ENCODE data around the gene OSBPL6. TPM values are rescaled to one million over a fixed set of nuclear protein-coding genes. Genes with fewer than 3 reads are reported as not detected.

The OSBPL6 gene
- total and polyA plus RNA-seq, 9 of the 15 experiments (the other 6 are each of a cell fraction or from before 2014, with no cell fraction given) = 3.4 to 12.7 (median 9.3) TPM

- TF ChIP-seq ZNF146 (CRISPR knock-in tag; IDR thresholded peaks at IDR 0.05; ENCODE audit: unreplicated experiment) (no peak), PCBP2 (IDR thresholded peaks at IDR 0.05; ENCODE audit: low read depth, low read length, poor library complexity, severe bottlenecking) (no peak), JUND (IDR thresholded peaks at IDR 0.05; ENCODE audit: borderline replicate concordance, low read depth, low read length) (no peak), JUND (tag; IDR thresholded peaks at IDR 0.05; ENCODE audit: borderline replicate concordance, low read depth, low read length) (no peak)
Measured at GRCh38 chr2:178238750-178239149, 44.4 kb downstream of the OSBPL6 start (continued).

GRCh38 chr2:178241844-178242551 is 47.7 kb downstream of the OSBPL6 start:
- Histone ChIP-seq H4K20me1 (replicated peaks; ENCODE audit: control insufficient read depth, insufficient read depth, low read length) (no peaks in the 10 kb centered on the region), H3K79me2 (ENCODE audit: control insufficient read depth, insufficient read depth, low read length) (no peaks in the 10 kb centered on the region), H3K27me3 (ENCODE audit: control insufficient read depth in 2 of 2, insufficient read depth in 2 of 2, low read length in 2 of 2) (no peaks in the 10 kb centered on the region), H2AFZ (ENCODE audit: low read depth, low read length) (0 out of 2 replicates have a peak overlapping the region, but pooled peaks have one; percentile 5), H3K9me1 (ENCODE audit: control insufficient read depth, insufficient read depth, low read length) (no peaks in the 10 kb centered on the region), H3K4me1 (replicated peaks in 1 of 2; ENCODE audit: control insufficient read depth in 2 of 2, insufficient read depth in 2 of 2, low read length in 2 of 2) (peaks cover 0 to 15% of the 10 kb centered on the region in 2 experiments; a peak in 2 of 5 replicates), H3K4me3 (no peak overlapping the region), H3K36me3 (ENCODE audit: control insufficient read depth, insufficient read depth, low read length) (no peaks in the 10 kb centered on the region), H3K9me3 (replicated peaks; ENCODE audit: control insufficient read depth, insufficient read depth, low read depth, low read length) (no peaks in the 10 kb centered on the region), H3K4me2 (ENCODE audit: insufficient read depth, low read length) (no peak overlapping the region), H3K27ac (ENCODE audit: extremely low read depth, low read depth, low read length) (no peak overlapping the region; the same call in 2 of the 3 replicates), H3K9ac (ENCODE audit: insufficient read depth in 1 of 2, low read depth in 2 of 2, low read length in 2 of 2) (no peak overlapping the region)
- intact Hi-C loops (cut with micrococcal nuclease) = loop anchor here (1.0 kb wide), 1 partner anchor 37 kb away; no protein-coding TSS in a partner anchor
- peak; percentile 55 for ATAC-seq
- WGBS (ENCODE audit: insufficient coverage, low coverage, missing lambda C conversion rate) = 20% methylated on average over 5 of the region's 5 CpGs
- in situ Hi-C loops (cut with MboI) = no loop called here
- ChIA-PET CTCF (ENCODE audit: low intra/inter-chr PET ratio) (interaction anchor here (0.7 kb wide), 1 partner anchor 1751 kb away, joined by 6 read pairs; no protein-coding TSS in a partner anchor), POLR2A (interaction anchor here (0.7 kb wide), 1 partner anchor 12 kb away, joined by 3 read pairs; no protein-coding TSS in a partner anchor)
- peak in 3 of 4 experiments; percentile 25 to 53 (median 33) for DNase-seq (ENCODE audit: extremely low read depth in 1 of 4, low spot score in 3 of 4)
- FAIRE-seq = peak; percentile 60
- no TSS peak for BruUV-seq (replicated peaks)
- no peak for TF ChIP-seq SPI1 (IDR thresholded peaks at IDR 0.05; ENCODE audit: borderline replicate concordance, low read depth, low read length)
- no peak for TF ChIP-seq RHOXF2B (CRISPR knock-in tag; conservative IDR thresholded peaks at IDR 0.05)
- no peak for TF ChIP-seq SLC30A9 (CRISPR knock-in tag; IDR thresholded peaks at IDR 0.05)
- no peak for TF ChIP-seq MEF2D (tag; conservative IDR thresholded peaks at IDR 0.05; ENCODE audit: low read depth)
- TF ChIP-seq PTBP1 (IDR thresholded peaks at IDR 0.05; ENCODE audit: low read depth, low read length) = no peak
- TF ChIP-seq EZH2 (IDR thresholded peaks at IDR 0.05; ENCODE audit: borderline replicate concordance, low read depth, low read length) = no peak
- no peak for TF ChIP-seq ZNF12 (CRISPR knock-in tag; IDR thresholded peaks at IDR 0.05)
- TF ChIP-seq FOS (IDR thresholded peaks at IDR 0.05; ENCODE audit: extremely low read depth, insufficient read length) = peak; percentile 28
- TF ChIP-seq MBD1 (CRISPR knock-in tag; IDR thresholded peaks at IDR 0.05) = no peak
- TF ChIP-seq ZNF785 (CRISPR knock-in tag; IDR thresholded peaks at IDR 0.05) = no peak
- no peak for TF ChIP-seq CHAMP1 (IDR thresholded peaks at IDR 0.05)
